EH (cell line): ENCODE data around the gene KBTBD8.

Experiments used
- DNase-seq: peaks from one replicate; pipeline ENCODE4 v3.0.0-alpha.2; 2015; ENCODE audit warnings: low read depth

The KBTBD8 gene

DNA sequence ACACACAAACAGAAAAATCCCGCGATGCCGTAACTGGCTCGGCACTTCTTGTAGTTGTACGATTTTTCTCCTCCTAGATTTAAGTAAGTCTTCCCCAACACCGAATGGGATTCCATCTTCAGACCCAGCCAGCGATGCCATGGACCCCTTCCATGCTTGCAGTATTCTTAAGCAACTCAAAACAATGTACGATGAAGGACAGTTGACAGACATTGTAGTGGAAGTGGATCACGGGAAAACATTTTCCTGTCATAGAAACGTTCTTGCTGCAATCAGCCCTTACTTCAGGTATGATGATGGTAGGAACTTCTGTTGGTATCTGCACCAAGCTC is 763 bp downstream of the KBTBD8 start:
- DNase-seq, result no peak

DNA sequence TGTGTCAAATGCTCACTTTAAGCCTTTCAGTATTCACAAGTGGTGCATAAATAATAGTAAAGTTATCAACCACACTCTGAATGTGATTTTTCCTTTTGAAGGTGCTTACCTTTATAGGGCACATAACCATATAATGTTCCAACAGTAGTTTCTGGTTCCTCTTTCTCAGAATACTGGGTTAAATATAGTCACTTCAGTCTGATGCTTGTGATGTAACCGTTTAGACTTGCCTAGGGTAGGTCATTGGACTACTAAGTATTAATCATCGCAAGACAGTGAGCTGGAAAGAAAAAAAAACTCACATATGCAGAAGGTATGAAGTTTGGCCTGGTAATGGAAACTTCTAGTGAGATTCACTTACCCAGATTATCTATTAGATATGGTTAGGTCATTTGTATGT is 1.9 kb downstream of the KBTBD8 start:
- peak; percentile 66 for DNase-seq

- DNase-seq, result no peak
Observed at GRCh38 chr3:67001086-67001861, 3.2 kb downstream of the KBTBD8 start.

GRCh38 chr3:67005974-67006373 is 7.9 kb downstream of the KBTBD8 start:
- no peak for DNase-seq

GRCh38 chr3:67006460-67006859 is 8.4 kb downstream of the KBTBD8 start:
- DNase-seq, result peak; percentile 76

DNA sequence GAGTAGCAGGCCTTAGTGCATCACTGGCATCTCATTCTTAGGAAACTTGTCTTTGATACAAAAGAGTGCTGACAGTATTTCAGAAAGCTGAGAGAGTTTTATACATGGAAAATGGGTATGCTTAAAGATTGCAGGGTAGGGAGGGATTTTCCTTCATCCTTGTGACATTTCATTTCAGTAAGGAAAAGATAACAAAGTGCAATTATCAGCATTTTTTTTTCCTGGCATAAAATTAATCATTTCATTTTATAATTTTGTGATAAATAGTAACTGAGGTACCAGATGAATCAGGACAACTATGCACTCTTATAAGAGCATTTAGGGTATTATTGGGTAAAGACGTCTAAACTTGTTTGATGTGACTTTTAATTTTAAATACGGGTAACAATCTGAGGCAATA is 10.3 kb downstream of the KBTBD8 start:
- no peak for DNase-seq

- no peak for DNase-seq
Observed at GRCh38 chr3:67009716-67010115, 11.6 kb downstream of the KBTBD8 start.

- DNase-seq, result no peak
Observed at GRCh38 chr3:67011414-67012131, 13.5 kb downstream of the KBTBD8 start.

- DNase-seq, result no peak
Observed at GRCh38 chr3:67012564-67012963, 14.5 kb downstream of the KBTBD8 start.

DNA sequence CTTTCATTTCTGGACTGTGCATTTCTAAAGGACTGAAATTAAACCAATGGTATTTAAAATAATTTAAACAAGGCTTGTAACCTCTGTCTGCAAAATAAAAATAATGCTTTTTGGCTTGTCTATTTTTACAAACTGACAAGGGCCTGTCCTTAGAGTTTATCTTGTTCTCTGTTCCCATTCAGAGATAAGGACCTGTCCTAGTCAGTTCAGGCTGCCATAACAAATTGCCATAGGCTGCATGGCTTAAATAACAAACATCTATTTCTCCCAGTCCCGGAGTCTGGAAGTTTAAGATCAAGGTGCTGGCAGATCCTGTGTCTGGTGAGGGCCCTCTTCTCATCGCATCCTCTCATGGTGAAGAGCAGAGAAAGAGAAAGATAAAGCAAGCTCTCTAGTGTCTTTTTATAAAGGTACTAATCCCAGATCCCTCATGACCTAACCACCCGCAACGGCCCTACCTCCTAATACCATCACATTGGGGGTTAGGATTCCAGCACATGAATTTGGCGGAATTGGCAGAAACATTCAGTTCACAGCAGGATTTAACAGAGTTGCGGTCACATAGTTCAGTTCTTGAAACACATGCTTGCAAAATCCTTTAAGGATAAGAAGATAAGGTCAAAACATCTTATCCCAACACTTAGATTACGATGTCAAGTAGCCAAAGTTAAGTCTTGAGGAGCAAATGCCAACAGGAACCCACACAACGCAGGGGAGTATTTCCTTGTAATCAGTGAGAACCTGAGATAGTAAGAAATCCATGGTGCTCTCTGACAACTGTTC is 17.8 kb downstream of the KBTBD8 start:
- no peak for DNase-seq

GRCh38 chr3:67016522-67017080 is 18.5 kb downstream of the KBTBD8 start:
- DNase-seq, result no peak

- DNase-seq, result peak; percentile 6
Observed at GRCh38 chr3:67017211-67017610, 19.1 kb downstream of the KBTBD8 start.

DNA sequence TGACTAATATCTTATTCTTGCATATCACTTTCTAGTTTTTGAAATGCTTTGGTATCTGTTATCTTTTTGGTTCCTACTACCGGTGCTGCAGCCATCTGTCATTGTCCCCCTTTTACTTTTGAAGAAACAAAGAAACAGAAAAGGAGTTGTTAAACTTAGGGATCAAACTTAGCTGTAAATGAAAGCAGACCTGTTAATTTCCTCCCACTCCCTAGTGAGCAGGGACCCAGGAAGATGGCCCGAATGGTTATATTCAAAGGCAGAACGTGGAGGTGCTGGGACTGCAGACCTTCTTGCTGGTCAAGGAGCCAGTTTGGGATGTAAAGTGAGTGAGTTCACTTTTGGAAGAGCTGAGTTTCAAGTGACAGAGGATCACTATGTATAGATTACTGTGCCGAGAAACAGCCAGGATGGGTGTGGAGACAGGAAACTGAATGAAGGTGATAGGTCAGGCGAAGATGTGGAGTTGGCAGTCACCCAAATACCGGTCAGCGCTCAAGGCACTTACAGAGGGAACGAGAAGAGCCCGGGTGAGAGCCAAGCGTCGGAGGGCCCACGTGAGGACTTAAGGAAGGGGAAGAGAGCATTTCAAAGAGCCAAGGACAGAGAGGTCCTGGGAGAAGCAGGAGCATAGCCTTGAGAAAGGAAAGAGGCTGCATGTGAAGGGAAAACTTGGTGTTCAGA is 20.1 kb downstream of the KBTBD8 start:
- DNase-seq, result peak; percentile 13

DNA sequence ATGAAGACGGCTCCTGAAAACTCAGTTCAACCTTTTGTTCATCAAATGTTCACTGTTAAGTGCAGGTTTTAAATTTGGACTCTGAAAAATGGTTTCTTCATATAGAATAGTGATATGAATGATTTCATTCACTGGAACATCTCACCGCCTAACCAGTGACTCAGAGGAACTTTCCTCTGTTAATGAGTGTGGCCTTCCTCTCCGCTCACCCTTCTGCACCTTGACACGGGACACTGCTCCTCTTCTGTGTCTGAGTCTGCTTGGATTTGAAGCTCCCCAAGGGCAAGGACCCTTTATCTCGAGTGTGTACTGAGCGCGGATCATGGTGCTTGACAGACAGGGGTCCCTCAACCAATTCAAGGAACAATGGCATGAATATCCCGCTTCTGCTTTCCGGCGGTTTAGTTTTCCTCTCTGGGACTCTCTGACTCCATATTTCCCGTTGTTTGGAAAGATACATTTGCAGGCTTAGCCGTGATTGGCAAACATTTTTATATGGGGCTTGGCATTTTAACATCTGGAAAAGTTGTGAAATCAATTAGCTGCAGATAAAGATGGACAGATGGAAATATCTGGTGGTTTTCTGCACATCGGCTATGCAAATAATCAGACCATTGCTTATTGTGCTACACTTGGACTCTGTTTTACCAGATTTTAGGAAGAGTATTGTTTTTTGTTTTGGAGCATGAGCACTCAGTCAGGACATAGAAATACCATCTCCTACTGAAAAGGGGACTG is 20.9 kb downstream of the KBTBD8 start:
- DNase-seq, result no peak

DNA sequence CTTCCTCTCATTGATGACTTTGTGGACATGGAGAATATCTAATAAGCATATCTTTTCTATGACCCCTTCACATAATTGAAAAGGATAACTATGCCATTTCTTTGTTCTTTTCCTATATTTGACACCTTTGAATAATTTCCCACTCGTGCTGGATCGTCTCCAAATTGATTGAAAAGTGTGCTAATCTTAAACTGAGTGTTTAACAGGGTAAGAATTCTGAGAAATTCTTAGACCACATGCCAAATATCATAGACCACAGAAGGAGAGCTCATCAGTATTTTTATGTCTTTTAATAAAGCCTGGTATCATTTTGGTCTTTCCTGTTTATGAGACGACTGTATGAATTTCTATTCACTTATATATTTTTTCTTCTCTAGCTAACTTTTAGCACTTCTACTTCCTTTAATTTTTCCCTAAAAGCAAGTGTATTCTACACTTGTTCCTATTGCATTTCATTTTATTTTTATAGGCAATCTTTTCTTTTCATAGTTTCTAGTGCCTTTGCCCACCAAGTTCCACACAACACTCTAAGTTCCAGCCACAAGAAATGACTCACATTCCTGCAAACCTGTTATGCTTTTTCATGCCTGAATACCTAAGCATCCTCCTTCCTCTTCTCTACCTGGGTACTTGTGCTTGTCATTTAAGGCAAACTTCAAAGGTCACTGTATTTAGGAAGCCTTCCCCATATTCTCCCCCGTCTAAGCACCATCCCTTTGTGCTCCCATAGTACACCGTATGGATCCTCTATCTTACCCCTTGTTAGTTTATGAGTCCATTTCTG is 30.1 kb downstream of the KBTBD8 start:
- no peak for DNase-seq

DNA sequence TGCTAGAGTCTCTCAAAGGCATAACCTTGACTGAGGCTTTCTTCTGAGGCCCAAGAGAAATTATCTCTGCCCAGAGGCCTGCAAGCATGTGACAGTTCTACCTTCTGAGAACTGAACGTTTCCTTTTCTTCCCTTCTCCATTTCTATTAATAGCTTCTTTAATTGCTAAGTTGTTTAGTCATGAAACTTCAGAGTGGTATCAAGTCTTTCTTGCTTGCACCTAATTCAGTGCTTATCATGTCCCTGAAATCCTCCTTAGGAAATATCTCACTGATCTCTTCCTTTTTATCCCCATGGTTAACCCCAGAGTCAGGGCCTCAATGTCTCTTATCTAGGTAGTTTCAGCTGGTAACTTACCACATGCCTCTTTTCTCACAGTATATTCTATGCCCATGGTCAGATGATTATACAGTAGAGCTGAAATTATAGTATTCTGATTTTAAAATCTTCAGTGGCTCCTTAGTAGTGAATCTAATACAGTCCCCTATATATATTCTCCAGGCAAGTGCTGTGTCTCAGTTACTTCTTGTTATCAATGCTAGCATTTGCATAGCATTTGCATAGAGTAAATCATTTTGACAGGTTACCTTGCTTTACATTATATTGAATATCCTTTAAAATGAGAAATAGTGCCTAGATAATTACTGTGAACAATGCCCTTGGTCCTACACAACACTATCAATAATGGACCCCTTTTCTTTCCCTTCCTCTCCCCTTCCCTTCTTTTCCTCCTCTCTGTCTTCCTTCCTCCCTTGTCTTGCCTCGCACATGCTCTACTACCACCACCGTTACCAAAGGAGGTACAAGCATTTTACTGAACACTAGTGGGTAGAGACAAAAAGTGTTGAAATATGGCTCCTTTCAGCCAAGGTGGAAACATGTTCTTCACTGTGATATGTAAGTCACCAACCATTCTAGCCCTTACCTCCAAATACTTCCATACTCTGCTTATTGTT is 33.0 kb downstream of the KBTBD8 start:
- DNase-seq, result no peak

DNA sequence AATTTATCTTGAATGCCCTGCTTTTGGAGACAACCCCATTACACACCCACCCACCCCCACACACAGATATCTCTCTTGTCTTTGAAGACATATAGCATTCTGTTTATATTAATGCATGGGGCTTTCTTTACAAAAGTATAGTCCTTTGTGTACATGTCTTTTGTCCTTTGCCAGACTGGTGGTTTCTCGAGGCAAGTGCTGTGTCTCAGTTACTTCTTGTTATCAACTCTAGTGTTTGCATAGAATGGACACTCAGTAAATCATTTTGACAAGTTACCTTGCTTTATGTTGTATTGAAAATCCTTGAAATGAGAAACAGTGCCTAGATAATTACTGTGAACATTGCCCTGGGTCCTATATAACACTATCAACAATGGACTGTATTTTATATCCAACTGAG is 33.9 kb downstream of the KBTBD8 start:
- DNase-seq, result no peak

- DNase-seq, result no peak
Observed at GRCh38 chr3:67033079-67033478, 35.0 kb downstream of the KBTBD8 start.

DNA sequence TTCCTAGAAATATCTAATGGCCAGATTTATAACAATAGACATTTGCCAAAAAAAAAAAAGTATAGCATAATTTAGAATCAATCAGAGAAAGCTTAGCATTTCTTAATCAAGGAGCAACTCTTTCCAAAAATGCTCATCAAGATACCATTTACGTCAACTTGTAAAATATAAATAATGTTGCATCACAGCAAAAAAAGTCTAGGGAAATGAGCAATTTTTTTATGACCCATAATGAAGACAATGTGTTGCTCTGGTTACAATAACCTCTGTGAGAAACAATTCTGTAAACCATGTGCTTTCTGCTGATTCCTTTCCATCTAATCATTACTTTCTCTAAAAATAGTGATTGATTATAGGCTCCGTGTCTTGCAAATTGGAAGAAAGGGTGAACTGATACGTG is 36.3 kb downstream of the KBTBD8 start:
- DNase-seq, result peak; percentile 6
